NCI-H510A treated with DMSO at 0.1 percent for 48 hours (cell line): ENCODE results near the gene NEBL.

Experiments used
- DNase-seq: peaks from one replicate; lab custom pipeline; 2025; lab: John Stamatoyannopoulos, UW

NEBL gene

GRCh38 chr10:20778008-20778757 lies 118.9 kb downstream of the NEBL start:
- DNase-seq: no peak

GRCh38 chr10:20776384-20777118 lies 120.6 kb downstream of the NEBL start:
- DNase-seq: no peak

GRCh38 chr10:20771051-20771450 lies 126.1 kb downstream of the NEBL start:
- DNase-seq: no peak

GRCh38 chr10:20769481-20769880 lies 127.6 kb downstream of the NEBL start:
- DNase-seq: no peak

GRCh38 chr10:20768843-20769242 lies 128.3 kb downstream of the NEBL start:
- DNase-seq: peak; percentile 38

GRCh38 chr10:20767028-20767427 lies 130.1 kb downstream of the NEBL start:
- no peak for DNase-seq

- DNase-seq: no peak
Measured at GRCh38 chr10:20765066-20765465, 132.0 kb downstream of the NEBL start.

- no peak for DNase-seq
Measured at GRCh38 chr10:20760460-20760859, 136.7 kb downstream of the NEBL start.

GRCh38 chr10:20748551-20748950 lies 148.6 kb downstream of the NEBL start:
- no peak for DNase-seq

GRCh38 chr10:20747782-20748181 lies 149.3 kb downstream of the NEBL start:
- DNase-seq: no peak

GRCh38 chr10:20746856-20747255 lies 150.3 kb downstream of the NEBL start:
- no peak for DNase-seq

- no peak for DNase-seq
Measured at GRCh38 chr10:20745556-20746375, 151.3 kb downstream of the NEBL start.

GRCh38 chr10:20744821-20745220 lies 152.3 kb downstream of the NEBL start:
- no peak for DNase-seq

GRCh38 chr10:20743942-20744341 lies 153.2 kb downstream of the NEBL start:
- no peak for DNase-seq

- no peak for DNase-seq
Measured at GRCh38 chr10:20742737-20743541, 154.2 kb downstream of the NEBL start.

- no peak for DNase-seq
Measured at GRCh38 chr10:20740120-20740519, 157.0 kb downstream of the NEBL start.

- peak; percentile 21 for DNase-seq
Measured at GRCh38 chr10:20737107-20737506, 160.0 kb downstream of the NEBL start.
